Hepatic stellate cell (primary cell): Measurements from ENCODE around the gene SLC41A3.

ENCODE experiments used
- DNase-seq: peaks from one replicate; pipeline ENCODE4 v3.0.0; 2011; ENCODE audit warnings: low spot score

SLC41A3 gene

DNA sequence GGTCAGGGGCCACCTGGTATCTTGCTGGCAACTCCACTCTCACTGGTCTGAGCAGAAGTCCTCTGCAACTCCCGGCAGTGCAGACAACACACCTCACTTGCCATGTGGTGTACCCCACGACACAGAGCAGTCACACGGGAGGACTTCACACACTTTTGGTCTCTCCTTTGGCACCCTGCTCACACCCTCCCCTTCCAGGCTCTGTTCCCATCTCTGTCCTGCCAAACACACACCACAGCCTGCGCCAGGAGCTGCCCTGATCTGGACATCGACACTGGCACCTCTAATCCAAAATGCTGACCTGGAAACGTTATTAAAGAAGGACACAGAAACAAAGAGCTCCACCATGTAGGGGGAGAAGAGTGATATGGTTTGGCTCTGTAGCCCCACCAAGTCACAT is 57.2 kb downstream of the SLC41A3 start:
- no peak for DNase-seq

DNA sequence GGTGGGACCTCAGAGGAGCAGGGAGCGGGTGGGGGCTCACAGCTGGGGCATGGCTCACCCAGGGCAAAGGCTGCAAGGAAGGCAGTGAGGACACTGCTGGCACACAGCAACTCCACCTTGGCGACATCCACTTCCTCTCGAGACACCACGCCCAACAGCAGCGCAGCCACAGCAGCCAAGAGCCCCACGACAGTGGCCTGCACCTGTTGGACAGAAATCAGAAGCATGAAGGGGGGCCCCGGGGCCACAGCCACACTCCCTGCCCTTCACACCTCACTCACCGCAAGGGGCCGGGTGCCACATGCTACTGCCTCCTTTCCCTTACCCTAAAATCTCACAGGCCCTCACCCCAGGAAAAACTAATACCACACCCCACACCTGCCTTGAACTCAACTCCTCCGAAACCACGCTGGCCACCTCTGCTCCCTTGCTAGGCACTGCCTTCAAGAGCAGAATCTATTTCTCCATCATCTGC is 57.6 kb downstream of the SLC41A3 start:
- DNase-seq, result no peak

DNA sequence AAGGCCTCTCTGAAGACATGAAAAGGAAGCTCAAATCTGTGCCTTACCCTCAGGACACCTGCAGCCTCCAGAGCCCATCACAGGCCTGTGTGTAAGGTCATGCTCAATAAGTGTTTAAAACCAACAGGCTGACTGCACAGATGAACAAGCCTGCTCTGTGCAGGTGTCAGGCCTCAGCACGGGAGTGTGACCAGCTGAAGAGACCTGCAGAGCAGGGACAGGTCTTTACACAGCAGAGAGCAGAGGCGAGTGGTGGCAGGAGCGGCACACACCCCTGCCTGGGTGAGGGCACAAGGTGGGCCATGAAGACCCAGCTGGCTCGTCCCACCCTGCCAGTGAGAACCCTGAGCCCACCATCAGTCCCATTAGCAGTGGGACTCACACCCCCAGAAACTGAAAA is 58.1 kb downstream of the SLC41A3 start:
- no peak for DNase-seq

DNA sequence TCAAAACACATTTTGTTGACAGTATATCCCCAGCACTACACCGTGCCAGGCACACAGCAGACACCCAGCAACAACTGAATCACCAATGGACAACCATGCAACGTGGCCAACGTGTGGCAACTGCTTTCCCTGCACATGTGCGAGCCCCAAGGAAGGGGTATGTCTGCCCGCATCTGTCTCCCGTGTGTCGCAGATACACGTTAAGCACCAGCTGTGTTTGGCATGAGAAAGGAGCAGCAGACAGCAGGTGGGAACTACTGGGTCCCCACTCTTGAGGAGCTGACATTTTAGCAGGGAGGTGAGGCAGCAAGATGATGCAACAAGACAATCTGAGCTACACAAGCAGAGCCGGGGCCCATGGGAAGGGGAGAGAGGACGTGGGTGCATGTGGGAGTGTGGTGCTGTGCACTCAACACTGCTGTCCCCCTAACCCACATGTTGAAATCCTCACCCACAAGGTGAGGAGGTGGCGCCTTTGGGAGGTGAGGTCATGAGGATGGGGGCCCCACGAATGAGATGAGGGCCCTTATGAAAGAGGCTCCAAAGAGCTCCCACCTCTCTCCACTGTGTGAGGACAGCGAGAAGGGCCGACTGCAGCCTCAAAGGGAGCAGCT is 58.7 kb downstream of the SLC41A3 start:
- no peak for DNase-seq

DNA sequence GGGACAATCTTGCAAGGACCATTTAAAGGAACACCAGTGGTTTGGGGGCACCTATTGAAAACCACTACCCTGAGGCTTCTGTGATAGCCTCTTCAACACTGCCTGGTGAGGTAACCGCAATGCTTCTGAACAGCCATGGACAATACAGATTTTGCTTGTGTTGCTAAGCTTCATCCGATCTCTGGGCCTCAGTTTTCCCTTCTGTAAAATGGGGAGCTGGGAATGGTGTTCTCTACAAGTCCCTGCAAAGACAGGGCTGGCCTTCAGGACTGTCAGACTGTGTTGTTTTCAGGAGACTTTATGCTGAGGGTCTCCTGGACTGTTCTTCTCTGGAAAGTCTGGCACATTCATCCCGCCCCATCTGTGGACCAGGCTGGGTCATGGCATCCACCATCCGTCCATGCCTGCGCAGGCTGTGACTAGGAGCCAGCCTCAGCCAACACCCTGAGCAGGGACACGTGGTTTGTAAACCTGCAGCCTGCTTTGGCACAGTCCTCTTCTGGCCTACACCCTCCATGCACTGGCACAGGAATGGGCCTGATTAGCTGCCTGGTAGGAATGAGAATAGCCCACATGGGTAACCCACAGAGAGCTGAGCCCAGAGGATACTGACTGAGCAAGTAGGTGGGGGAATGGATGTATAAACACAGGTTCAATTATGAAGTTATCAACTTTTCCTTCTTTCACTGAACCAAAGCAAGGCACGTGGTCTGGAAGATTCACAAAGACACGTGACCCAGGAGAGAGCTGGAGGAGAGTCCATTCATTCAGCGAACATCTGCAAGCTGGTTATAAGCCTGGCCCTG is 59.7 kb downstream of the SLC41A3 start:
- DNase-seq, result no peak

DNA sequence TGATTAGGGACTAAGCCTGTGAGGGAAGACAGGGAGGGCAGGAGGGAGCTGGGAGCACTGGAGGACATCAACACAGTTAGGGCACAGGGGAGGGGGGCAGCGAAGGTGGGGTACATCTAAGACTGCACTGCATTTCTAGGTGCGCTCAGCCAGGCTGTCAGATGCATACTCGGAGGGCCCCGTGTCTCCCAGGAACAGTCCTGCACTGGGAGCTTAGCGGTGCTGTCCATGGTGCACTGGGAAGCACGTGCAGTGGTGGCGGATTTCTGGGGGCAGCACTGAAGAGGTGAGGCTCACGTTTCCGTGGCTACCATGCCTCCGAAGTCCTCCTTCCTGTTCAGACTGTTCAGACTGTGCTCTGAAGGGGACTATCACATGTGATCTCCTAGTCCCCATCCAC is 60.5 kb downstream of the SLC41A3 start:
- no peak for DNase-seq

DNA sequence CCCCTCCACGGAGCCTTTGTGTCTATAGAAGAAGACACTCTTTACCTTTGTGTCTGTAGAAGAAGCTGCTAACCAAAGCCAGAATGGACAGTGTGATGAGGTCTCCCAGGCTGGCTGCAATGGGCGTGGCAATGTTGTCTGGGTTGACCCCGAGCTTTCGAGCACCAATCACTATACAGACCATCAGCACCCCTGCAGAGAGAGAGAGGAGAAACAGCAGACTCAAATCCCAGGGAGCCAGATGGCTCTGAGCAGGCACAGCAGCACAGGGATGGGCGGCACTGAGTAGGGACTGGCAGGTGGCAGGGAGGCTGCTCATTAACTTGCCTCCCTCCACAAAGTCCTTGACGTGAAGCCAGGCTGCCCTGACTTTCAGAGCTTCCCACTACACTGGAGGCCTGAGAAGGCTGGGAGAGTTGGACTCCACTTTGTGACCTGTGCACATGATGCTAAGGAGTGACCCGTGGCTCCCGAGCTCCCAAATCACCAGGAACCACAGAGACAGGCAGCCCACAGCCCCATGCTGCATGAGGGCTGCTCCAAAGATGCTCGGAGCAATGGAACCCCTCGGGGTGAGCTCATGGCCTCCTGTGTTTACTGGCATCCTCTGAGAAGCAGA is 61.1 kb downstream of the SLC41A3 start:
- no peak for DNase-seq

DNA sequence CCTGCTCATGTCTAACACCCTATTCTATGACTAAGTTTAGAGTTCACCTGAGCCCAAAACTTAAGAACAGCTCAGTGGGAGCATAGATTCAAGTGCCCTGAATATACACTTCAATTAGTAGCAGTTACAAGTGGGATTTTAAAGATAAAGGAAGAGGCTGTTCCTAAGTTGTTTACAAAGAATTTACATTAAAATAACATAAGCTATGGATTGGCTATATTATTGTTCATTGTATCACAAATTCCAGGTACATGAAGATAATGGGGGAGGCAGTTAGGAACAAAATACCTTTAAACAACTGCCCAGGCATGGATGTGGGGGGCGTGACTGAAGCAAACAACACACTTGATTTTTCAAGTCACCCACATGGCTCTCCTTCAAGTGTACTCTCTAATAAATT is 62.2 kb downstream of the SLC41A3 start:
- DNase-seq, result no peak

DNA sequence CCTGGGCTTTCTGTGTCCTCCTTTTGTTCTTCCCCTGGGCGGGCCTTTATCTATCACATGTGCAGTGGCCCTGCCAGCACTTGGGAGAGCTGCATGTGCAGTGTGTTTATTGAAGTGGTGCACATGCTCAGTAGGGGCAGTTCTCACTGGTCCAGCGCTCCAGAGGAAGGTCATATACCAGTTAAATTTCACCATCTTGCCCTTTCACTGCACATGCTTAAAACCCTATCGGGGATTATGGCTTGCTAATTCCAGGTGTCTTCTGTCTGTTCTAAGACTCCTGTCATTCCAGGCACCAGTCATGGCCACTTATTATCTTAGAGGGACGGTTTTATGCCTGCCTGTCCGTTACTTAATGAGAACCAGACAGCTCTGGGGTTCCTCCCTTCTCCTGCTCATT is 62.7 kb downstream of the SLC41A3 start:
- no peak for DNase-seq

DNA sequence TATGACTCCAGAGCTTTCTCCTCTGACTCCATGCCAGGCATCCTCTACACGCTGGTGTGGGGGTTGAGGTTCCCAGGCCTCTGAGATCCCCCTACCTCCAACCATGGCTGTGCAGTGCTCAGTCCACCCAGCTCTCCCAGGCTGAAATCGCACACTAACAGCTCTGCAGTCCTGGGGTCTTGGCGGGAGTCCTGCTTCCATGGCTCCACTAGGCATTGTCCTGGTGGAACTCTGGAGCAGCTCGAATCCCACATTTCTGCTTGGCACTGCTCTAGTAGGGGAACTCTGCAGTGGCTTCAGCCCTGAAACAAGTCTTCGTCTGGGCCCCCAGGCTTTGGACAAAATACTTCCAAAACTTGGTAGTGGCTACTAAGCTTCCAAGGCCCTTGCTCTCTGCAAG is 64.2 kb downstream of the SLC41A3 start:
- no peak for DNase-seq

DNA sequence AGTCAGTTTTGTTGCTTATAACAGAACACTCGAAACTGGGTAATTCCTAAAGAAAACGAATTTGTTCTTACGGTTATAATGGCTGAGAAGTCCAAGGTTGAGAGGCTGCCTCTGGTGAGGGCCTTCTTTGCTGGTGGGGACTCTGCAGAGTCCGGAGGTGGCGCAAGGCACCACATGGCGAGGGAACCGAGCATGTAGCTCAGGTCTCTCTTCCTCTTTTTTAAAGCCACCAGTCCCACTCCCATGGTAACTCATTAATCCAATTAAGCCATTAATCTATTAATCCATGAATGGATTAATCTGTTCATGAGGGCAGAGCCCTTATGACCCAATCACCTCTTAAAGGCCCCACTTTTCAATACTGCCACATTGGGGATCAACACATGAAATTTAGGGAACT is 64.9 kb downstream of the SLC41A3 start:
- DNase-seq, result no peak

DNA sequence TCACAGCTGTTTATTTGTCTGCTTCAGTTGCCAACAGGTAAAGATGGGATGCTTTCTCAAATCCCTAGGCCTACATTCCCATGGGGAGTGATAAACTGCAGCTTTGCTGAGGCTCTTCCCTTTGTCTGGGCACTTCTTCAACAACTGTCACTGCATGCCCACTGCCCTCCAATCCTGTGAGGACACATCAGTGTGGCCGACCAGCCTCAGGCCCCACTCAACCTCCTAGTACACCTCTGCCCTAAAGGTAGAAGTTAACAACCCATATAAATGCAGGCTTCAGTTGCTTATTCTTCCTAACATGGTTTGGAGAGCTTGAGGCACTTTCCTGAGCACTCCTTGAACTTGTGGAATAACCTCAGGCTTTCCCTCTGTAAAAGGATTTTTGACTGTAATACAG is 65.4 kb downstream of the SLC41A3 start:
- DNase-seq, result no peak

DNA sequence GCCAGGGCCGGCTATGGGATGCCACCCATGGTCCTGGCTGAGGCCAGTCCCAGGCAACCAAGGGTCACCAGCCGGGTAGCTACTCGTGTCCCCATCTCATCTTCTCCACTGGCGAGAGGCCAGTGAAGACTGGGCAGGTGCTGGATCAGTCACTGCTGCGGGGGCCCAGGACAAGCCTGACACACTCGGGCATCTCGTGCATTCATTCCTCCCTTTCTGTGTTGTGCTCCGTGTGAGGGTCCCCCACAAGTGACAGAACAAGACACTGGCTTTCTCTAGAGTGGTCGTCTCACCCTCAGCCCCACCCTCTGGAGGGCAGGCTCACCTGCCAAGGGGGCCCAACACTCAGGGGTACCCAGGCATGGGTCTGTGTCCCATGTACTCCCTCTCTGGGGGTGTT is 66.6 kb downstream of the SLC41A3 start:
- DNase-seq, result no peak

DNA sequence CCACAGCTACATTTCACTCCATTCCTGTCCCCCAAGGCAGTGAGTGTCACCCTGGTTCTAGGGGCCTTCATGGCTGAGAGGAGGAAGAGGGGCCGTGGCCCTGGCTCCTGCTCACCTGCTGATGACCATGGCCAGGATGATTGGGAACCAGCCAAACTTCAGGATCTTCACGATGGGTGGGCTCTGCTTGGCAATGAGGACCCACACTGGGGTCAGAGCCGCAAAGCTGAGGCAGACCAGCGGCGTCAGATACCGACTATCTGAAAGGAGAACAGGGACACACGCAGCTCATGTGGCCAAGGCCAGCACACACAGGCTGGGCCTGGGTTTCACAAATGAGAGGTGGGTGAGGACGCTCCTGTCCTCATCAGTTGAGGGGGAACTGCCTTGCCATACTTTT is 67.3 kb downstream of the SLC41A3 start:
- no peak for DNase-seq

DNA sequence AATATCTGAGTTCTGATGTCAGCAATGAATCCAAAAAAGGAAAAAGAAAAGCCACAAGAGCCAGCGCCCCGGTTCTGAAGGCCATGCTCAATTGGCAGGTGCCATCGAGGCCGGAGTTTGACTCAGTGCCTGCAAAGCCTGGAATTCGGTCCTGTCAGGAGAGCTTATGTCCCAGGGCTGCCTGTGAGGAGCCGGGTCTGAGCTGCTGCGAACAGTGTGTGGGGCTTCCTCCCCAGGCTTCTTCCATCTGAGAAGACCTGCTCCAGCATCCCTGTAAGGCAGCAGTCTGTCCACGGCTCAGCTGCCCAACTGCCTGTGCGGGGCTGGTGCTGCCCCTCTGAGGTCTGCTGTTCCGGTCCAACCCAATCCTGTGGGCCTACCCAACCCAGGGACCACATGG is 68.8 kb downstream of the SLC41A3 start:
- no peak for DNase-seq

DNA sequence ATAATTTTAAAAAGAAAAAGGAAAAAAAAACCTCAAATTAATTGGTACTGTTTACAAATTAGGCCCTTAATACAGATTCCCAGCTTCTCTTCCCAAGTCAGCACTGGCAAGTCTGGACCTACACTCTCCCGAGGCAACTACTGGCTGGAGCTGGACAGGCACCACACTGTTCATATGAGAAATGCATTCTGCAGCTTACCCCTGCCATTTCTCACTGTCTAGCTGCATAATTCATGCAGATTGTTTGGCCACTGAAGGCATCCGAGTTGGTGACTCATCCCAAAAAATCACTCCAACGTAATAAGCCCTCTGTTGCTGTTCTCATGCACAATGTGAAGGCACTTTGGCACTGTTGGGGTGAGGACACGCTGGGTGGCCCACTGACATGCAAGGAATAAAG is 69.7 kb downstream of the SLC41A3 start:
- peak; percentile 73 for DNase-seq

DNA sequence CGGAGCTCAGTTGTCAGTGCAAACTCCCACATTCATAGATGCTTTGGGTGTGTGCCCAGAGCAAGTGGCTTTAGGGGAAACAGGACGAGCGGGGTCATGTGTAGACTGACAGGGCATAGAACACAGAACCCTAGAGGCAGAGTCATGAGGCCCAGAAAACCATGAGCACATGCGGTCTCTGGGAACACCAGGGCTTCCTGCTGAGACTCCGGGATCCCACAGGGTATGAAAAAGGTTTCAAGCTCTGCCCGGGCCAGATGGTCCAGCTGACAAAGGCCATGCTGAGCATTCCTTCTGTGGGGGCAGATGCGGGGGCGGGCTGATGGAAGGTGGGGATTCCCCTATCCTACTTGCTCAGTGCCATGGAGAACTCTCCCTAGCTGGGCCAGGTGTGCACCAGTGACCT is 70.2 kb downstream of the SLC41A3 start:
- DNase-seq, result no peak

DNA sequence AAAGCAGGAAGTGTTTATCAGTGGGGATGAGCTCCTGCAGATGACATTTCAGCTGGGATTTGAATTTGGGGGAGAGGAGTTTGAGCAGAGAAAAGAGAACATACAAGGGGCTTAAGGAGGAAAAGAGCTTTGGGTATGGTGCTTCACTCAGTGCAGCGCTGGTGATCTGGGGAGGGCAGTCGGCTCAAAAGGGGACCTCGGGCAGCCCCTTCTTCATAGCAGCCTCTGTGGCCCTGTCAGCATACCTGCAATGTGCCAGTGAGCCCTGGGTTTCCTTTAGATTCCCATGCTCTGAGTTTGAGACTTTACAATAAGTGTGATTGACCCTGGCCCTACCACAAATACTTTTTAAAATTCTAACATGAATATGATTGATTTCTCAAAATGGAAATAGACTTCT is 74.7 kb downstream of the SLC41A3 start:
- DNase-seq, result no peak

DNA sequence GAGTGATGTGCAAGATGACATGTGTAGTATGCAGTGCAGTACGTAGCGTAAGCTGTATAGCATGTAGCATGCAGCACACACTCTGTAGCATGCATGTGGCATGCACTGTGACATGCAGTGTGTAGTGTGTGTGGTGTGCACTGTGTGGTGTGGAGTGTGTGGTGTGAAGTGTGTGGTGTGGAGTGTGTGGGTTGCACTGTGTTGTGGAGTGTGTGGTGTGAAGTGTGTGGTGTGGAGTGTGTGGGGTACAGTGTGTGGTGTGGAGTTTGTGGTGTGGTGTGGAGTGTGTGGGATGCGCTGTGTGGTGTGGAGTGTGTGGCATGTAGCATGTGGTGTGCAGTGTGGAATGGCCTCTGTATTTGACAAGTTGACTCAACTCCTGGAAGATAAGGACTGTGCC is 75.7 kb downstream of the SLC41A3 start:
- DNase-seq, result no peak

DNA sequence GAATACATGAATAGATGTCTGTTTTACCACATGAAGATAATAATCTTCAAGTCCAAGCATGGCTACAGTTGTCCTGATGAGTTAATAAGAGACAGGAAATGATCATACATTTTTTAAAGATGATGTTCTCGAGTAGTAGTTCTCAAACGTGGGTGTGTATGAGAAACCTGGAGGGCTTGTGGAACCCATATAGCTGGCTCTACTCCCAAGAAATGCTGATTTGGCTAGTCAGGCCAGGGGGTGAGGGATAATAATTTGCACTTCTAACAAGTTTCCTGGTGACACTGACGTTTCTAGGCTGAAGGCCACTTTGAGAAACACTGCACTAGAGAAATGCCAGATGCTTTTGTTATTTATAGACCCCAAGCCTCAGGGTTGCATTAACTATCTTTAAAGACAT is 78.0 kb downstream of the SLC41A3 start:
- DNase-seq, result peak; percentile 65

DNA sequence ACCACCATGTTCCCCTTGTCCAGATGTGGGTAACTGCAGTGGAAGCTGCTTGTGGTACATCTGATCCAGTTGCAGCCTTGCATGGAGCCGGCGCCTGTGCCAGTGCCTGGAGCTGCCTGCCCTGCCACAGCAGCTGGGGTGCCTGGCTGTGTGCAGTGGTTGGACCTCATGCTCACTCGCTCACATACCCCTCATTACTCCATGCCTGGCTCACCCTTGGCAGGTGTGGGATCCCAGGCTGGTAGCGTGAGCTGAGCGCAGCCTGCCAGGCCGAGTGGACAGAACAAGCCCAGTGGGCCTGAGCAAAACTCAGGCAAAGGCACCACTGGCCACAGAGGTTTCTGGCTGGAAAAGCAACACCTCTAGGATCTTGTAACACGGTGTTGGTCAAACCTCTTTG is 79.2 kb downstream of the SLC41A3 start:
- no peak for DNase-seq

DNA sequence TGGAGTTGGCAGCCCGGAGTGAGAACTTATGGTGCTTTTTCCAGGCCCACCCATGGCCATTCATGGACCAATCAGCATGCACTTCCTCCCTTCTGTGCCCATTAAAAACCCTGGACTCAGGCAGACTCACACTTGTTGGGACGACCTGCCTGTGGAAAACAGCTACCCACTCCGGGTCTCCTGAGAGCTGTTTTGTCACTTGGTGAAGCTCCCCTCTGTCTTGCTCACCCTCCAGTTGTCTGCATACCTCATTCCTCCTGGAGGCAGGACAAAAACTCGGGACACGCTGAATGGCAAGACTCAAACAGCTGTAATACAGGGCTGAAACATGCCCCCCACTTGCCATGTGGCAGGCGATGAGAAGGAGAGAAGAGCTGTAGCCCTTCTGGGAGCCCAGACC is 79.7 kb downstream of the SLC41A3 start:
- no peak for DNase-seq

DNA sequence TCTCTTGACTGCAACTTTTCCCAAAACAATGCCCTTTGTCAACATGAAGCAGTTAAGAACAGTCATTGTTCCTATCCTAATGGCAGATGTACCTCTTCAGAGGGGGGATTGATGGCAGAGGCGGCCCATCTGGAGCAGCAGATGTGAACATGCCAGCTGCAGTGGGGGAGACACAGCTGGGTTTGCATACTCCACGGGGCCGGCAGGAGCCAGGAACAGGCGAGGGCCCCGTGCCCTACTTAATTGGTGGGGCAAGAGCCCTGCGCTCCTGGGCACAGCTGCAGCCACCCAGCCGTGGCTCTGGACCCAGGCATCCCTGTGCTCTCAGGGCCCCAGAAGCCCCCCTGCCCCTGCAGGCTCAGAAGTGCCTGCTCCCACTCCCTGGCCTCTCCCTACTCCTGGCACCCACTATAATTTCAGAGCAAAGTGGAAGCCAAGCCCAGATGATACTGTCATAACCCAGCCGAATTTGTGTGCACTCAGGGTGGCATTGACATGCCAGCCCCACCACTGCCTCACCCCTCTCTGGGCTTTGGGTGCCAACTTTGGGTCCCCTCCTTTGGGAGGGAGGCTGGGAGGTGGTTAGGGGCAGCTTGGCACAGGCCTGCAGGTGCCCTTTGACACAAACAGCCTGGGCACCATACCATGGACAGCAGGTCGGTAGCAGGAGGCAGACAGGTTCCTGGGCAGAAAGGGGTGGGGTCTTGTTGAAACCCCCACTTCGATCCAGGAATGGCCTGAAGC is 80.3 kb downstream of the SLC41A3 start:
- DNase-seq, result no peak
